GM10266 (cell line): ENCODE results near the gene RPS16.
"Not testable (repeated sequence)": the region's sequence is repeated elsewhere in the genome, so short reads cannot be mapped to it uniquely, and the experiment has no call there.

Experiments
- DNase-seq: peaks from one replicate; pipeline ENCODE4 v3.0.0; 2012; ENCODE audit errors: extremely low spot score
- CTCF ChIP-seq: IDR thresholded peaks from 2 replicates; pipeline ENCODE4 v1.5.1; 2012; ENCODE audit warnings: mild to moderate bottlenecking, low read depth; ENCODE audit not compliant: control insufficient read depth, insufficient read depth; ENCODE audit errors: missing control alignments

The RPS16 gene

DNA sequence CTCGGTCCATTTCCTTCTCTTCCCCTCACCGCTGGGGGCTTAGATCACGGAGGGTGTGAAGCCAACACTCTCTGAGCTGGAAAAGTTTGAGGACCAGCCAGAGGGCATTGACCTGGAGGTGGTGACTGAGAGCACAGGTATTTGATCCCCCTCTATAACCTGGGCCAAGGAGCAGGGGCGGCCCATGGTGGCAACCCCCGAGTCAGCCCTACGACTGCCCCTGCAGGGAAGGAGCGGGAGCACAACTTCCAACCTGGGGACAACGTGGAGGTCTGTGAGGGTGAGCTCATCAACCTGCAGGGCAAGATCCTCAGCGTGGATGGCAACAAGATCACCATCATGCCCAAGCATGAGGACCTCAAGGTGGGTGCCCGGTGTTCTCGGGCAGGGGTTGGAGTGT lies 33.3 kb upstream of the RPS16 start:
- TF ChIP-seq CTCF, result no peak

DNA sequence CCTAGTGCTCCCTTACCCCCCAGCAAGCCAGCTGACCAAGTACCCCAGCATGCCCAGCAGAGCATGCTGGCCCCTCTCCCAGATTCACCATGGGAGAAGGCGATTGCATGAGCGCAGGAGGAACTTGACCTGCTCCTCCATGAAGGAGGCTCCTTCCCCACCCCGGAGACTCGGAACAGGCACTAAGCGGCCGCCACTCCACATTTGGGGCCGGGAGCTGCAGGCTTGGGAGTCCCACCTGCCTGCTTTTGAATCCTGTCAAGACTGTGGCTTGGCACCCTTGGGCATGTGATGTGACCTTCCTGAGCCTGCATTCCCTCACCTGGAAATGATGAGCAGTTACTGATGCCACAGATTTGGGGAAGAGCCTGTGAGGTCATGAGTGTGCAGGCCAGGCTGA lies 32.2 kb upstream of the RPS16 start:
- DNase-seq, result no peak
- TF ChIP-seq CTCF, result no peak

More for the DNA sequence above, 33.3 kb upstream of the RPS16 start:
- no peak for DNase-seq

DNA sequence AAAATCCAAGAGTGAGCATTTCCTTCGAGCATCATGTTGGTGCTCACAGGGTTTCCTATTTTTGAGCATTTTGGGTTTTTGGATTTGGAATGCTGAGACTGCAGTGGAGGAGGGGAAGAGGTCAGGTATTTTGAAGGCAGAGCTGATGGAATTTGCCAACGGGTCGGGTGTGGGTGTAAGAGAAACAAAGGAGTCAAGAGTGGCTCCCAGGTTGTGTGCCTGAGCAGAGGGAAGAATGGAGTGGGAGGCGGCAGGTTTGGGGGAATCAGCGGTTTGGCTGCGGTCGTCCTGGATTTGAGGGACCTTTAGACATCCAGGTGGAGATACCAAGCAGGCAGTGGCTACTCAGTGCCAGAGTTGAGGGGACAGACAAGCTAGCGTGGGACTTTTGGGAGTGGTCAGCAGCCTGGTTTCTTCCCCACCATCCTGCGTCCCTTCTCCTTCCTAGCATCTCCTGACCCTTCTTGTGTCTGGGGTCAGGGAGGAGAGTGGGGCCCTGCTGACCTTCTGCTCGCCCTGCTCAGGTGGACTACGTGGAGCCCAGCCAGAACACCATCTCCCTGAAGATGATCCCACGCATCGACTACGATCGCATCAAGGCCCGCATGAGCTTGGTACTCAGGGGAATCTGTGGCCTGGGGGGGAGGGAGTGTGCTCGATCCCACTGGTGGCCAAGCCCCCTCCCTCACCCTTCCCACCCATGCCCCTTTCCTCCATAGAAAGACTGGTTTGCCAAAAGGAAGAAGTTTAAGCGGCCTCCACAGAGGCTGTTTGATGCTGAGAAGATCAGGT lies 30.4 kb upstream of the RPS16 start:
- TF ChIP-seq CTCF, result no peak
- no peak for DNase-seq

DNA sequence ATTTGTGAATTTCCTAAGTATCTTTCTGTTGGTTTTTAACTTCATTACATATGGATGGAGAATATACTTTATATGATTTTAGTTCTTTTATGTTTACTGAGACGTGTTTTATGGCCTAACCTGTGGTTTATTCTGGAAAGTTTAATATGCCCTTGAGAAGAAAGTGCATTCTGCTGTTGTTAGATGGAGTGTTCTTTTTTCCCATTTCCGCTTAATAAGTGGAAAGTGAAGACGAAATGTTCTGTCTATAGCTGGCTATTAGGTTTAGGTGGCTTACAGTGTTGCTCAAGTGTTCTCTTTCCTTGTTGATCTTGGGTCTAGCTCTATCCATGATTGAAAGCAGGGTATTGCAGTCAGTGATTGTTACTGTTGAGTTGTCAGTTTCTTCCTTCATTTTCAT lies 27.7 kb upstream of the RPS16 start:
- no peak for DNase-seq
- no peak for TF ChIP-seq CTCF

DNA sequence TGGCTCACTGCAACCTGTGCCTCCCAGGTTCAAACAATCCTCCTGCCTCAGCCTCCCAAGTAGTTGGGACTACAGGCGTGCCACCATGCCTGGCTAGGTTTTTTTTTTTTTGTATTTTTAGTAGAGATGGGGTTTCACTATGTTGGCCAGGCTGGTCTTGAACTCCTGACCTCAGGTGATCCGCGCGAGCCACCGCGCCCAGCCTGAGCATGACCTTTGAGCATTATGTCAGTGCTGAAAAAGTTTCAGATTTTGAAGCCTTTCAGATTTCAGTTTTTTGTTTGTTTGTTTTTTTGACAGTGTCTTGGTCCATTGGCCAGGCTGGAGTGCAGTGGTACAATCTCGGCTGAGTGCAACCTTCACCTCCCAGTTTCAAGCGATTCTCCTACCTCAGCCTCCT lies 15.5 kb upstream of the RPS16 start:
- not testable (repeated sequence) for DNase-seq

- TF ChIP-seq CTCF, result no peak
Observed at GRCh38 chr19:39449116-39449797, 13.5 kb upstream of the RPS16 start.

GRCh38 chr19:39448271-39448670 lies 12.5 kb upstream of the RPS16 start:
- TF ChIP-seq CTCF, result no peak
- DNase-seq, result no peak

More at GRCh38 chr19:39449116-39449797, 13.5 kb upstream of the RPS16 start:
- DNase-seq, result no peak
